Stomach smooth muscle (tissue), 2 donors: ENCODE results near the gene DNAH6.
"Not testable (repeated sequence)": the region's sequence is repeated elsewhere in the genome, so short reads cannot be mapped to it uniquely, and the experiment has no call there.

Experiments used
- H3K27ac ChIP-seq: one replicate; pipeline ENCODE4 v1.7.0; 2013; ENCODE audit warnings: mild to moderate bottlenecking, low read length, inconsistent platforms
- H3K27me3 ChIP-seq, 2 donors: one replicate each; pipeline ENCODE4 v1.7.0; 2013; ENCODE audit warnings: low read length in 2 of 2; ENCODE audit not compliant: insufficient read depth in 2 of 2, control insufficient read depth in 1 of 2
- H3K36me3 ChIP-seq, 2 donors: one replicate each; pipeline ENCODE4 v1.7.0; 2013; ENCODE audit warnings: low read length in 2 of 2; ENCODE audit not compliant: control insufficient read depth in 2 of 2, insufficient read depth in 2 of 2
- H3K4me1 ChIP-seq: one replicate; pipeline ENCODE4 v1.7.0; 2013; ENCODE audit warnings: low read length; ENCODE audit not compliant: control insufficient read depth, insufficient read depth
- H3K4me3 ChIP-seq, 2 donors: one replicate each; pipeline ENCODE4 v1.7.0; 2013; ENCODE audit warnings: low read length in 2 of 2
- H3K9ac ChIP-seq, 2 donors: one replicate each; pipeline ENCODE4 v1.7.0; 2013; ENCODE audit warnings: low read length in 2 of 2, mild to moderate bottlenecking in 1 of 2
- H3K9me3 ChIP-seq, 2 donors: one replicate each; pipeline ENCODE4 v1.7.0; 2013; ENCODE audit warnings: low read length in 2 of 2; ENCODE audit not compliant: control insufficient read depth in 2 of 2
- donor health status: healthy.
- donor health status: Pancreatic carcinoma.

DNAH6 gene

DNA sequence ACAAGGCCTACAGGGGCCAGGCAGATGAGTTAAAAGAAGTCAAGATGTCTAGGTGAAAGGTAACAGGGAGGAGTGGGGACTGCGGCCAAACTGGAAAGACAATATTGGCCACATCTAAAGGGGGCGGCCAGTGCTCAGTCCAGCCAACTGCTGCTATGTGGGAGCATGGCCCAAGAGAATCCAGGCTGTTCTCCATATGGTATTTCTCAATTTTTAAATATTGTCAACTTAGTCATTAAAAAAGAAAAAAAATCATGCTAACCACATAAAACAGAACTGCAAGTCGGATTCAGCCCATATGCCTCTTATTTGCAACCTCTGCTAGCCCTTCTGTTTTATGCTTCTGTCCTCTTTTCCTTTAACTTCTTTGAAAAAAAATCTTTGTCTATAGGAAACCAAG, 349.8 kb downstream of the DNAH6 start:
- no peak overlapping the region for H3K4me3 ChIP-seq
- H3K9me3 ChIP-seq, result no peaks in the 10 kb centered on the region
- no peak overlapping the region for H3K9ac ChIP-seq
- H3K27me3 ChIP-seq, result peaks cover 0 to 5% of the 10 kb centered on the region in 2 donors
- H3K27ac ChIP-seq, result no peak overlapping the region
- H3K36me3 ChIP-seq, result no peaks in the 10 kb centered on the region
- no peaks in the 10 kb centered on the region for H3K4me1 ChIP-seq

DNA sequence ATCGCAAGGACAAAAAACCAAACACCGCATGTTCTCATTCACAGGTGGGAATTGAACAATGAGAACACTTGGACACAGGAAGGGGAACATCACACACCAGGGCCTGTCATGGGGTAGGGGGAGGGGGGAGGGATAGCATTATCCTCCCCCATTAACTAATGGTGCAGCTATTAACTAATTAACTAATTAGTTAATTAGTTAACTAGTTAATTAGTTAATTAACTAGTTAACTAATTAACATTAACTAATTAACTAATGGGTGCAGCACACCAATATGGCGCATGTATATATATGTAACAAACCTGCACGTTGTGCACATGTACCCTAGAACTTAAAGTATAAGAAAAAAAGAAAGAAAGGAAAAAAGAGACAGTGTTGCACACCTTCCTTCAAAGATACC, 352.0 kb downstream of the DNAH6 start:
- not testable (repeated sequence) for H3K4me3 ChIP-seq, H3K4me1 ChIP-seq, H3K27ac ChIP-seq, H3K36me3 ChIP-seq, H3K27me3 ChIP-seq, H3K9ac ChIP-seq, H3K9me3 ChIP-seq
